Activated naive CD8-positive, alpha-beta T cell treated with anti-CD3 and anti-CD28 coated beads, Interleukin-2, amount 10 ng/mL, durations not matched to agents 7 days and 5 days (primary cell): Measurements from ENCODE around the gene LRRC42. TPM values are rescaled to one million over a fixed set of nuclear protein-coding genes. Genes with fewer than 3 reads are reported as not detected.
"Not testable (repeated sequence)": the region's sequence is repeated elsewhere in the genome, so short reads cannot be mapped to it uniquely, and the experiment has no call there.

Experiments used
- ATAC-seq: fragments of 150-1000 bp; cut with Tn5 transposase; one replicate; pipeline ENCODE4 v1.10.0; 2021; ENCODE audit warnings: low read depth, moderate library complexity
- POLR2A ChIA-PET: fragments of 350-600 bp; sonication (Branson Sonifier 250); formaldehyde crosslinking; loops from one replicate; lab custom pipeline; 2021; ENCODE audit warnings: antibody characterized with exemption; lab: Charles Lee
- DNase-seq: peaks from one replicate; pipeline ENCODE4 v3.0.0; 2021
- H3K27ac Mint-ChIP-seq: one replicate; pipeline ENCODE4 v1.8.0; 2022; ENCODE audit warnings: mild to moderate bottlenecking, mixed read lengths
- H3K27me3 Mint-ChIP-seq: one replicate; pipeline ENCODE4 v1.8.0; 2022; ENCODE audit warnings: mild to moderate bottlenecking, moderate library complexity, mixed read lengths
- H3K36me3 Mint-ChIP-seq: one replicate; pipeline ENCODE4 v1.8.0; 2021; ENCODE audit warnings: mild to moderate bottlenecking, mixed read lengths
- H3K4me1 Mint-ChIP-seq: one replicate; pipeline ENCODE4 v1.8.0; 2021; ENCODE audit warnings: mixed read lengths
- H3K4me3 Mint-ChIP-seq: one replicate; pipeline ENCODE4 v1.8.0; 2022; ENCODE audit warnings: mild to moderate bottlenecking, moderate library complexity, mixed read lengths
- H3K9me3 Mint-ChIP-seq: one replicate; pipeline ENCODE4 v1.8.0; 2021; ENCODE audit warnings: mixed read lengths
- total RNA-seq, 2 experiments: library from RNA; stranded (reverse); gene quantifications; one replicate each; pipeline ENCODE4 v1.2.3, GENCODE V29; 2021

LRRC42 gene
- total RNA-seq, 2 experiments from 2014 or later, result 18.8 to 20.2 TPM

DNA sequence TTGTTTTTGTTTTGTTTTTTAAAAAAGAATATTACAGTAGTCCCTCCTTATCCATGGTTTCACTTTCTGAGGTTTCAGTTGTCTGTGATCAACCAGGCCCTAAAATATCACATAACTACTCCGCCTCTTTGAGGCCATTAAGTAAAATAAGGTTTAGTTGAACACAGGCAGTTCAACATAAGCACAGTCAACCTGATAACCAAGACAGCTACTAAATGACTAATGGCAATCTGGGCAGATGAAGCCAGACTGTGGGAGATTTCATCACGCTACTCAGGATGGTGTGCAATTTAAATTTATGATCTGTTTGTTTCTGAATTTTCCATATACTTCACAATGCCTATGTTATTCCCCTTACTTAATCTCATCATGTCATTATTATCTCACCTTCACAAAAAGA lies 41.7 kb downstream of the LRRC42 start:
- POLR2A ChIA-PET, result no interaction called here
- H3K27ac Mint-ChIP-seq, result no peak overlapping the region
- no peak for ATAC-seq
- H3K4me1 Mint-ChIP-seq, result peaks cover 5% of the 10 kb centered on the region
- no peaks in the 10 kb centered on the region for H3K9me3 Mint-ChIP-seq
- no peaks in the 10 kb centered on the region for H3K27me3 Mint-ChIP-seq
- H3K36me3 Mint-ChIP-seq, result no peaks in the 10 kb centered on the region
- no peak for DNase-seq
- no peak overlapping the region for H3K4me3 Mint-ChIP-seq

DNA sequence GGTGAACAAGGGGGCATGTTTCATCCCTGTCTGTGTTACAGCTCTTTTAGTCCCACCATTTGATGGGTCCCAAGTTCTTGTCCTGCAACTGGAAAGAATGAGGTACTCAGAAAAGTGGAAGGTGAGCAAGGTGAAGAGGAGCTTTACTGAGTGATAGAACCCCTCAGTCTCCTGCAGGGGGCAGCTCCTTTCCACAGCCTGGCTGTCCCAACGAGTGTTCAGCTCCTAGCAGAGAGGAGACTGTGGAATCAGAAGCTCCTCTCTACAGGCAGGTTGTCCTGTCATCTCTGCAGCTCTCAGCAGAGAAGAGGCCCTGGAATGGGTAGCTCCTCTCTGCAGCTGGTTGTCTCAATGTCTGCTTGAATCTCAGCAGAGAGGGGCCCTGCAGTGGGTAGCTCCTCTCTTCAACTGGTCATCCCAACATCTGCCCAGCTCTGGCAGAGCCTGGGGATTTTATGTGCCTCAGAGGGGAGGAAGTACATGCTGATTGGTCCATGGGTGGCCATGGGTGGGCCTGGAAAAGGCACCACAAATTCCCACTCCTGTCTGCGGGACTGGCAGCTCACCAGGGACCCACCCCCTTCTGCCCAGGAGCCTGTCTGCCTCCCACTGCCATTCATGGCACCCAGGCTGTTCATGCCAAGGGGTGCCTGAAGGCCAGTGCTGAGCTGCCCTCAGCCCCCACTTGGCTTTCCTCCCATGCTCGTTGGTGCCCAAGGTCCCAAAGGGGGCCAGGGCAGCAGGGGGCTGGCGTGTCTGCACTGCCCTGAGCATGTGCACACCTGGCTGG lies 46.1 kb downstream of the LRRC42 start:
- H3K27ac Mint-ChIP-seq, result no peak overlapping the region
- no peaks in the 10 kb centered on the region for H3K36me3 Mint-ChIP-seq
- peaks cover 7% of the 10 kb centered on the region for H3K27me3 Mint-ChIP-seq
- POLR2A ChIA-PET, result no interaction called here
- peaks cover 2% of the 10 kb centered on the region for H3K4me1 Mint-ChIP-seq
- no peak for ATAC-seq
- no peak overlapping the region for H3K4me3 Mint-ChIP-seq
- H3K9me3 Mint-ChIP-seq, result no peaks in the 10 kb centered on the region
- no peak for DNase-seq

DNA sequence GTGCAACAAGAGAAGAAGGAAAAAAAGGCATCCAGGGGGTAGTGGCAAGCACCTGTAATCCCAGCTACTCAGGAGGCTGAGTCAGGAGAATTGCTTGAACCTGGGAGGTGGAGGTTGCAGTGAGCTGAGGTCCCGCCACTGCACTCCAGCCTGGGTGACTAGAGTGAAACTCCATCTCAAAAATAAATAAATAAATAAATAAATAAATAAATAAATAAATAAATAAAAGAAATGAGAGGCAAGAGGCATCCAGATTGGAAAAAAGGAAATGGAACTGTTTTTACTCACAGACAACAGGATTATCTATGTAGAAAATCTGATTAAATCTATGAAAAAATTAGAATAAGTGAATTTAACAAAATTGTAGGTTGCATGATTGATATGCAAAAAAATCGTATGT lies 48.4 kb downstream of the LRRC42 start:
- DNase-seq, H3K27ac Mint-ChIP-seq, ATAC-seq, POLR2A ChIA-PET, H3K9me3 Mint-ChIP-seq, H3K4me3 Mint-ChIP-seq, H3K4me1 Mint-ChIP-seq, H3K36me3 Mint-ChIP-seq, H3K27me3 Mint-ChIP-seq: not testable (repeated sequence)

DNA sequence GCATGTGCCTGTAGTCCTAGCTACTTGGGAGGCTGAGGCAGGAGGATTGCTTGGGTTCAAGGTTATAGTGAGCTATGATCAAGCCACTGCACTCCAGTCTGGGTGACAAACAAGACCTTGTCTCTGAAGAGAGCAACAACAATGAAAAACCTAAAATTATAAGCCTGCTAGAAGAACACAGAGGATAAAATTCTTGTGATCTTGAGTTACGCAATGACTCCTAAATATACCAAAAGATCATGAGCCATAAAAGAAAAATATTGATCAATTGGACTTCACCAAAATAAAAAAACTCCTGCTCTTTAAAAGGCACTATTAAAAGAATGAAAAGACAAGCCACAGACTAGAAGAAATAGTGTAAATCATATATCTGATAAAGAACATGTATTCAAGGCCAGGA lies 49.5 kb downstream of the LRRC42 start:
- Mint-ChIP-seq H3K36me3 (no peaks in the 10 kb centered on the region), H3K4me1 (no peaks in the 10 kb centered on the region), H3K4me3 (no peak overlapping the region), H3K27me3 (peaks cover 7% of the 10 kb centered on the region), H3K27ac (no peak overlapping the region), H3K9me3 (no peaks in the 10 kb centered on the region)
- POLR2A ChIA-PET, result no interaction called here
- ATAC-seq, result no peak
- DNase-seq, result no peak

DNA sequence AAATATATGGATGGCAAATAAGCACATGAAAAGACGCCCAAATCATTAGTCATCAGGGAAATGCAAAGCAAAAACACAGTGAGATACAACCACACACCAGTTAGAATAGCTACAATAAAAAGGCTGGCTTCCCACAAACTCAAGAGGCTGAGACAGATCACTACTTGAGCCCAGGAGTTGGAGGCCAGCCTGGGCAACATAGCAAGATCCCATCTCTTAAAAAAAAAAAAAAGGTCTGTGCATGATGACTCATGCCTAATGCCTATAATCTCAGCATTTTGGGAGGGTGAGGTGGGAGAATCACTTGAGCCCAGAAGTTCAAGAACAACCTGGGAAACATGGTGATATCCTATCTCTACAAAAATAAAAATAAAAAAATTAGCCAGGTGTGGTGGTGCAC lies 52.1 kb downstream of the LRRC42 start:
- DNase-seq, result no peak

DNA sequence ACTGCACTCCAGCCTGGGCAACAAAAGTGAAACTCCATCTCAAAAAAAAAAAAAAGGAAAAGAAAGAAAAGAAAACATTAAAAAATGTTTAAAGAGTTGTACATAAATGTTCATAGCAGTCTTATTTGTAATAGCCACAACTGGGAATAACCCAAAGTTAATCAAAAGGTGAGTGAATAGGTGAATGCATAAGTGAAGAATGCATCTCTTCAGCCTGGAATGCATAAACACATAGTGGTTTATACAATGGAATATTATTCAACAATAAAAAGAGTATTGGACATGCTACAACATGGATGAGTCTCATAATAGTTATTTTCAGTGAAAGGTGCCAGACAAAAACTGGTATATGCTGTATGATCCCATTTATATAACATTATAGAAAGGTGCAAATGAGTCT lies 53.8 kb downstream of the LRRC42 start:
- no peak for DNase-seq
- Mint-ChIP-seq H3K9me3 (no peaks in the 10 kb centered on the region), H3K36me3 (no peaks in the 10 kb centered on the region), H3K27ac (no peak overlapping the region), H3K4me3 (no peak overlapping the region), H3K4me1 (no peaks in the 10 kb centered on the region), H3K27me3 (peaks cover 7% of the 10 kb centered on the region)
- no peak for ATAC-seq
- POLR2A ChIA-PET, result no interaction called here

More for the DNA sequence above, 52.1 kb downstream of the LRRC42 start:
- Mint-ChIP-seq H3K36me3 (no peaks in the 10 kb centered on the region), H3K4me3 (no peak overlapping the region), H3K4me1 (no peaks in the 10 kb centered on the region), H3K27me3 (peaks cover 7% of the 10 kb centered on the region), H3K9me3 (no peaks in the 10 kb centered on the region), H3K27ac (no peak overlapping the region)
- no peak for ATAC-seq
- POLR2A ChIA-PET, result no interaction called here

DNA sequence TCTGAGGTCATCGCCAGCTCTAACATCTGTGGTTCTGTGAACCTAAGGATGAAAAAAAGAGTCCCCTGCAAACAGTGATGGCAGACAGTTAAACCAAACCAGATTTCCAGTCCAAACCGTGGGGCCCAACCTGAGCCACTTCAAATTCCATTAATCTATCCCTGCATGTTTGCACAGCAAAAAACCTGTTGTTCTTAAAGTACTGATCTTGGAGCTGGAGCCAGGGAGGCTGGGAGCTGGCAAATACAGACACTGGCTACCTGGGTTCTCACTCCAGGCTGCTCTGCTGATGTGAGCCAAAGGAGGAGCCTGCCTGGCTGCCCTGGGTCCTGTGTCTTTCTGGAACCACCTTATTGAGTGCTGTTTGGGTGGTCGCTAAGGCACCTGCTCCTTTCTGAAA lies 55.4 kb downstream of the LRRC42 start:
- Mint-ChIP-seq H3K4me3 (no peak overlapping the region), H3K9me3 (no peaks in the 10 kb centered on the region), H3K4me1 (no peaks in the 10 kb centered on the region), H3K27me3 (peaks cover under 1% of the 10 kb centered on the region), H3K27ac (no peak overlapping the region), H3K36me3 (no peaks in the 10 kb centered on the region)
- ATAC-seq (no peak), DNase-seq (no peak)
- POLR2A ChIA-PET, result no interaction called here

DNA sequence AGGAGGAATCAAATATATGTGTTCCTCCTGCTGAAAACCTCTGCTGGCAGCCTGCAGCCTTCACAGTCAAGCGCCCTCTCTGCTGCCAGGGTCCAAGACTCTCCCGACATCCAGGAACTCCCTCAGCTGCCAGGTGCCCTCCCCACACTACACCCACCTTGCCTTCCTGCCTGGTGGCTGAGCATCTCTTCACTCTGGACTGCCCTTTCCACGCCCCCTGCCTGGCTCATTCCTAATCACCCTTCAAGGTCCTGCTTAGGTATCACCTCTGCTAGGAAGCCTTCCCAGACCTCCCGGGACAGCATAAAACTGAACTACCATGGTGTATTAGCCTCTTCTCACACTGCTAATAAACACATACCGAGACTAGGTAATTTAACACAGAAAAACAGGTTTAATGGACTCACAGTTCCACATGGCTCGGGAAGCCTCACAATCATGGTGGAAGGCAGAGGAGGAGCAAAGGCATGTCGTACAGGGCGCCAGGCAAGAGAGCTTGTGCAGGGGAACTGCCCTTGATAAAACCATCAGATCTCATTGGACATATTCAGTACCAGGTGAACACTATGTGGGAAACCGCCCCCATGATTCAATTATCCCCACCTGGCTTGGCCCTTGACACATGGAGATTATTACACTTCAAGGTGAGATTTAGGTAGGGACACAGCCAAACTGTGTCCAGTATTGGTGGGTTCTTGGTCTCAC lies 56.5 kb downstream of the LRRC42 start:
- no peak overlapping the region for H3K4me3 Mint-ChIP-seq
- H3K27ac Mint-ChIP-seq, result no peak overlapping the region
- H3K27me3 Mint-ChIP-seq, result no peaks in the 10 kb centered on the region
- POLR2A ChIA-PET, result no interaction called here
- DNase-seq (no peak), ATAC-seq (no peak)
- H3K9me3 Mint-ChIP-seq, result no peaks in the 10 kb centered on the region
- no peaks in the 10 kb centered on the region for H3K4me1 Mint-ChIP-seq
- no peaks in the 10 kb centered on the region for H3K36me3 Mint-ChIP-seq

DNA sequence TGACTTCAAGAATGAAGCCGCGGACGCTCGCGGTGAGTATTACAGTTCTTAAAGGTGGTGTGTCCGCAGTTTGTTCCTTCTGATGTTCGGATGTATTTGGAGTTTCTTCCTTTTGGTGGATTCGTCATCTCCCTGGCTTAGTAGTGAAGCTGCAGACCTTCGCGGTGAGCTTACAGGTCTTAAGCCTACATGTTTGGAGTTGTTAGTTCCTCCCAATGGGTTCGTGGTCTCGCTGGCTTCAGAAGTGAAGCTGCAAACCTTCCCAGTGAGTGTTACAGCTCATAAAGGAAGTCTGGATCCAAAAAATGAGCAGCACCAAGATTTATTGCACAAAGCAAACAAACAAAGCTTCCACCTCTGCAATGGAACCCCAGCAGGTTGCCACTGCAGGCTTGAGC lies 57.1 kb downstream of the LRRC42 start:
- POLR2A ChIA-PET, result no interaction called here
- Mint-ChIP-seq H3K4me3 (no peak overlapping the region), H3K36me3 (no peaks in the 10 kb centered on the region), H3K27ac (no peak overlapping the region), H3K4me1 (no peaks in the 10 kb centered on the region), H3K27me3 (no peaks in the 10 kb centered on the region), H3K9me3 (no peaks in the 10 kb centered on the region)
- ATAC-seq, result no peak
- no peak for DNase-seq

DNA sequence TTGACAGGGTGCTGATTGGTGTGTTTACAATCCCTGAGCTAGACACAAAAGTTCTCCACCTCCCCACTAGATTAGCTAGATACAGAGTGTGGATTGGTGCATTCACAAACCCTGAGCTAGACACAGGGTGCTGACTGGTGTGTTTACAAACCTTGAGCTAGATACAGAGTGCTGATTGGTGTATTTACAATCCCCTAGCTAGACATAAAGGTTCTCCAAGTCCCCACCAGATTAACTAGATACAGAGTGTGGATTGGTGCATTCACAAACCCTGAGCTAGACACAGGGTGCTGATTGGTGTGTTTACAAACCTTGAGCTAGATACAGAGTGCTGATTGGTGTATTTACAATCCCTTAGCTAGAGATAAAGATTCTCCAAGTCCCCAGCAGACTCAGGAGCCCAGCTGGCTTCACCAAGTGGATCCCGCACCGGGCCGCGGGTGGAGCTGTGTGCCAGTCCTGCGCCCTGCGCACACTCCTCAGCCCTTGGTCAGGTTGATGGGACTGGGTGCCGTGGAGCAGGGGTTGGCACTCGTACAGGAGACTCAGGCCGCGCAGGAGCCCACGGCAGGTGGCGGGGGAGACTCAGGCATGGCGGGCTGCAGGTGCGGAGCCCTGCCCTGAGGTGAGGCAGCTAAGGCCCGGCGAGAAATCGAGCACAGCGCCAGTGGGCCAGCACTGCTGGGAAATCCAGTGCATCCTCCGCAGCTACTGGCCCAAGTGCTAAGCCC lies 57.8 kb downstream of the LRRC42 start:
- POLR2A ChIA-PET, H3K27ac Mint-ChIP-seq, H3K4me1 Mint-ChIP-seq, H3K27me3 Mint-ChIP-seq, DNase-seq, ATAC-seq, H3K9me3 Mint-ChIP-seq, H3K36me3 Mint-ChIP-seq, H3K4me3 Mint-ChIP-seq: not testable (repeated sequence)

DNA sequence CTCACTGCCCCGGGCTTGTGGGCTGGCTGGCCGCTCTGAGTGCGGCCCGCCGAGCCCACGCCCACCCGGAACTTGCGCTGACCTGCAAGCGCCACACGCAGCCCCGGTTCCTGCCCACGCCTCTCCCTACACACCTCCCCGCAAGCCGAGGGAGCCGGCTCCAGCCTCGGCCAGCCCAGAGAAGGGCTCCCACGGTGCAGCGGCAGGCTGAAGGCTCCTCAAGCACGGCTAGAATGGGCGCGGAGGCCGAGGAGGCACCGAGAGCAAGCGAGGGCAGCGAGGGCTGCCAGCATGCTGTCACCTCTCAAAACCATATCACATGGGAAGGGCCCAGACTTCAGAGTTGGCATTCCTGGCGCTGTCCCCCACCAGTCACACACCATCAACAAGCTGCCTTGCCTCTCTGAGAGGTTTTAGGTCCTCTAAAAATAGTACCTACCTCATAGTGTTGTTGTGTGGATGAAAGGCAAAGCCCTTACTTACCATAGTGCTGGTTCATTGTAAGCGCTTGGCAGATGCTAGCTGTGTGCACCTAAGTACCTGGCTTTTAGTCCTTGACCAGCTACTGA lies 58.4 kb downstream of the LRRC42 start:
- ATAC-seq (no peak), DNase-seq (no peak)
- Mint-ChIP-seq H3K27me3 (no peaks in the 10 kb centered on the region), H3K27ac (no peak overlapping the region), H3K4me1 (no peaks in the 10 kb centered on the region), H3K36me3 (no peaks in the 10 kb centered on the region), H3K4me3 (no peak overlapping the region), H3K9me3 (no peaks in the 10 kb centered on the region)
- POLR2A ChIA-PET, result no interaction called here

DNA sequence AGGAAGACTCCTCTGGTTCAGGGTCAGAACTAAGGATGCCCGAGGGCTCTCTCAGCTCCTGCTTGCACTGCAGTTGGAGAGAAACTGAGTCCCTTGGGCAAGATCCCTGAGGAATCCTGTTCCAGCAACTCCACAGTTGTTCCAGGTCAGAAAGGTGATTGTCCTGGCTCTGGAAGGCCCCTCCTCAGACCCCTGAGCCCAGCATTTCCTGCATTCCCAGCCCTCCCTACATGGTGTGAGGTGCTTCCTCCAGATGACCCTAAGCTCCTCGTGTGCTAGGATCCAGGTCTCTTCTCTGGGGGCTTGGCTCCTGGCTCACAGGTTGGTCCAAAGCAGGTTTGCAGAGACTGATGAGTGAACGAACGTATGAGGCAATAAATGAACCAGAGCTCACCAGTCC lies 60.4 kb downstream of the LRRC42 start:
- H3K4me1 Mint-ChIP-seq, result no peaks in the 10 kb centered on the region
- no peaks in the 10 kb centered on the region for H3K9me3 Mint-ChIP-seq
- no peaks in the 10 kb centered on the region for H3K36me3 Mint-ChIP-seq
- no peak overlapping the region for H3K27ac Mint-ChIP-seq
- POLR2A ChIA-PET, result no interaction called here
- DNase-seq (no peak), ATAC-seq (no peak)
- no peaks in the 10 kb centered on the region for H3K27me3 Mint-ChIP-seq
- H3K4me3 Mint-ChIP-seq, result no peak overlapping the region

DNA sequence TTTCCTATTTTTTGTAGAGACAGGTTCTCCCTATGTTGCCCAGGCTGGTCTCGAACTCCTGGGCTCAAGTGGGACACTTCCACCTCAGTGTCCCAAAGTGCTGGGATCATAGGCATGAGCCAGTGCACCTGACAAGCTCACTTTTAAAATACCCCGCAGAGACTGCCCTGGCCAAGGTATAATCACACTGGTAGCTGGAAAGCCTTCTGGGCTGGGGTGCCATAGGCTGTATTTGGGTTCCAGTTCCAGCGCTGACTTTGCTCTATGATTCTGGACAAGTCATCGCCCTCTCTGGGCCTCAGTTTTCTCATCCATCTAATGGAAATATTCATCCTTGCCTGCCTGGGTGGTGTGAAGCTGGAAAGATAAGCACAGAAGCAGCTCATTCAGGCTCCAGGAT lies 61.5 kb downstream of the LRRC42 start:
- Mint-ChIP-seq H3K27ac (no peak overlapping the region), H3K4me1 (no peaks in the 10 kb centered on the region), H3K9me3 (no peaks in the 10 kb centered on the region), H3K36me3 (no peaks in the 10 kb centered on the region), H3K27me3 (no peaks in the 10 kb centered on the region), H3K4me3 (no peak overlapping the region)
- POLR2A ChIA-PET, result no interaction called here
- no peak for DNase-seq
- no peak for ATAC-seq
